OCI-M1 (cell line): ENCODE measurements around the gene NAA16.

ENCODE experiments used
- DNase-seq: peaks from one replicate; lab custom pipeline; 2025; lab: John Stamatoyannopoulos, UW

NAA16 gene

GRCh38 chr13:41304551-41304950 is 6.5 kb upstream of the NAA16 start:
- no peak for DNase-seq

GRCh38 chr13:41306271-41307145 is 4.6 kb upstream of the NAA16 start:
- no peak for DNase-seq

GRCh38 chr13:41307884-41308640 is 3.0 kb upstream of the NAA16 start:
- no peak for DNase-seq

DNA sequence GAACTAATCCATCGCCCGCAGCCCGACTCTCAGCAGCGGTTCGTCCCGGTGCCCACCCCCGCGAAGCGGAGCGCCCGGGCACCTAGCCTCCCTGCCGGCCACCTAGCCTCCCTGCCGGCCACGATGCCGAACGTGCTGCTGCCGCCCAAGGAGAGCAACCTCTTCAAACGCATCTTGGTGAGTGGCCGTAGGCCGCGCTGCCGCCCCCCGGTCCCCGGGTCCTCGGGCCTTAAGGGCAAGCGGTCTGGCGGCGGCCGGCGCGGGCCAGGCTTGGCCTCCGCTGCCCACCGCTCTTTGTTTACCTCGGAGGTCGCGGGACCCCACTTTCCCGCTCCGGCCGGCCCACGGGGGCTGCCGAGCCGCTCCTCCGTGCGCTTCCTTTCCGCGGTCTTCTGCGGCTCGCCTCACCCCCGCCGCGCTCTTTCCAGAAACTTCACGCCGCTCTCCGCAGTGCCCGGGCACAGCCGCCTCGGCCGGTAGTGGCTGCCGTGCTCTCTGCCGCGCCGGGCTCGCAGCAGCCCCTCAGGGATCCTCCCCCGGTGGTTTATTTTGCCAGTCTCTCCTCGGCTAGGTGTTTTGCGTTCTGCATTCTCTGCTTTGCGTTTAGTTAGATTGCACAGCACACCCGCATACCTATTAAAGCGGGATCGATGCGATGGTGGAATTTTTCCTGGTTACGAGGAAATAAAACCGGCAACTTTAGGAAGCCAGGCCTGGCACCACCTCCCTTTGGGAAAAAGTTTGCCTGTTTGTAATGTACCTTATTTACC is 524 bp downstream of the NAA16 start:
- peak; percentile 66 for DNase-seq

DNA sequence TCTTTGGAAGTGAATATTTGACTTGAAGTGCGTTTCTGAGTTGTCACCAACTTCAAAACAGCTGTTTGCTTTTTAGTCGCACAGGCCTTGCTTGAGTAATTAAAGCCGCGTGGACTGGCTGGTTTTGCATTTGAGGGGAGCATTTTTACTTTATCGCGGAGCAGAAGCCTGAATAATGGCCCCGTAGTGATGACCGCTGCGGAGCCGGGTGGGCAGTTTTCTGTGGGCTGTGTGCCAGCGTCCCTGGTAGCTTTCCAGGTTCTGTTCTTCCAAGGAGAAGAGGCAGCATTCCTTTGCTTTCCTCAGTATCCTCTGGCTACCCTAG is 1.1 kb downstream of the NAA16 start:
- peak; percentile 63 for DNase-seq

GRCh38 chr13:41313117-41313516 is 2.0 kb downstream of the NAA16 start:
- no peak for DNase-seq

DNA sequence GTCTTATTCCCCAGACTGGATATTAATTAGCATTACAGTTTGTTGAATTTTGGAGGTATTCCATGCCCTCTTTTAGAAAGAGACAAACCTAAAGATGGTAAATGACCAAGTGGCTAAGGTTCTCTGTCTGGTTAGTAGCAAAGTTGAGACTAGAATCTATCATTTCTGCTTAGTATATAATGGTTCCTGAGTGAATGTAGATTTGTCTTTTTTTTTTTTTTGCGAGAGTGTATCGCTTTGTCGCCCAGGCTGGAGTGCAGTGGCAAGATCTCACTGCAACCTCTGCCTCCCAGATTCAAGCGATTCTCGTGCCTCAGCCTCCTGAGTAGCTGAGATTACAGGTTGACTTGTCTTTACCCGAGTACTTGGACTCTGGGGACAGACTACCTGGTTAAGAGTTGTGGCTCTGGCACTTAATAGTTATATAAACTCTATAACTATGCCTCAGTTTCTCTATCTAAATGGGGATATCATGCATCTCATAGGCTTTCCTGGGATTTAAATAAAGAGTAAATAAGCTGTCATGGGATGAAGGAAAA is 2.7 kb downstream of the NAA16 start:
- DNase-seq: peak; percentile 31

DNA sequence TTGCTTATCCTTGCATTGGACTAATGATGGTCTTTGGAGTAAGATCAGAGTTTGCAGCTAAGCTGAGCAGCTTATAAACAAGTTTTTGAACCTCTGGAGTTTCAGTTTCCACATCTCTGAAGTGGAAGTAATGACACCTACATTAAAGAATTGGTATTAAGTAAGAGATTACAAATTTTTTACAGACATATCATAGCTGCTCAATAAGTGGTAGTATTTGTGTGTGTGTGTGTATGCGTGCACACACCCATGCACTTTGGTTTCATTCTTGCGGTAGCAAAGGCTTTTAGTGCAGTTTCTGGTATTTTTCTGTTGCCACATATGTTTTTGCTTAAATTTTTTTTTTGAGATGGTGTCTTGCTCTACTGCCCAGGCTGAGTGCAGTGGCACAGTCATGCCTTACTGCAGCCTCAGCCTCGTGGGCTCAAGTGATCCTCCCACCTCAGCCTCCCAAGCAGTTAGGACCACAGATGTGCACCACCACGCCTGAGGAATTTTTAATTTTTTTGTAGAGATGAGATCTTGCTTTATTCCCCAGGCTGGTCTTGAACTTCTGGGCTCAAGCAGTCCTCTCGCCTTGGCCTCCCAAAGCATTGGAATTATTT is 4.5 kb downstream of the NAA16 start:
- no peak for DNase-seq

- no peak for DNase-seq
Measured at GRCh38 chr13:41317243-41317642, 6.2 kb downstream of the NAA16 start.

- no peak for DNase-seq
Measured at GRCh38 chr13:41325752-41326151, 14.7 kb downstream of the NAA16 start.

DNA sequence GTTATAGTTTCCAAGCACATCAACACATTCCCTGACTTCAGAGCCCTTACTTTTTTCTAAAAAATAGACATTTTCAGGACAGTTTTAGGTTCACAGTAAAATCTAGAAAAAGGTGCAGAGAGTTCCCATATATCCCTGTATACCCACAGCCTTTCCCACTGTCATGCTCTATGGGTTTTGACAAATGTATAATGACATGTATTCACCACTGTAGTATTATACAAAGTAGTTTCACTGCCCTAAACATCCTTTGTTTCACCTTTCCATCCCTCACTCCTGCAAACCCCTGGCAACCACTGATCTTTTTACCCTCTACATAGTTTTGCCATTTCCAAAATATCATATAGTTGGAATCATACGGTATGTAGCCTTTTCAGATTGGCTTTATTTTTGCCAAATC is 15.6 kb downstream of the NAA16 start:
- no peak for DNase-seq

GRCh38 chr13:41327994-41328790 is 17.1 kb downstream of the NAA16 start:
- no peak for DNase-seq

DNA sequence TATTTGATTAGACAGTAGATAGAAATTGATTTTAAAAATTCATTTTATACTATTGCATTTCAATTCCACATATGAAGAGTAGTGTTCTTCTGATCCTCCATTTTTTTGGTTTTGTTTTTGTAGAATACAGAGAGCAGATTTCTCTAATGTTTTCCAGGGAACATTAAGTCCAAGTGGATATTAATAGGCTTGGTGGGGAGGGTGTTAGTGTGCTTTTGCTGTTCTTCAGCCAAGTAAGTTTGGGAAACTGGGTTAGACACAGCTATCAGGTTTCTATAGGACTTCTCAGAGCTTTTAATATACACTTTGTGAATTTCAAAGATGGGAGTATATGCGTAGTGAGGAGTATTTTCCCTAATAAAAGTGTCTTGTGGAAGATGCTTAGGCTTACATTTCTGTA is 21.8 kb downstream of the NAA16 start:
- no peak for DNase-seq

- no peak for DNase-seq
Measured at GRCh38 chr13:41334810-41335209, 23.7 kb downstream of the NAA16 start.

GRCh38 chr13:41344358-41344757 is 33.3 kb downstream of the NAA16 start:
- DNase-seq: no peak

GRCh38 chr13:41345165-41345913 is 34.3 kb downstream of the NAA16 start:
- DNase-seq: no peak

DNA sequence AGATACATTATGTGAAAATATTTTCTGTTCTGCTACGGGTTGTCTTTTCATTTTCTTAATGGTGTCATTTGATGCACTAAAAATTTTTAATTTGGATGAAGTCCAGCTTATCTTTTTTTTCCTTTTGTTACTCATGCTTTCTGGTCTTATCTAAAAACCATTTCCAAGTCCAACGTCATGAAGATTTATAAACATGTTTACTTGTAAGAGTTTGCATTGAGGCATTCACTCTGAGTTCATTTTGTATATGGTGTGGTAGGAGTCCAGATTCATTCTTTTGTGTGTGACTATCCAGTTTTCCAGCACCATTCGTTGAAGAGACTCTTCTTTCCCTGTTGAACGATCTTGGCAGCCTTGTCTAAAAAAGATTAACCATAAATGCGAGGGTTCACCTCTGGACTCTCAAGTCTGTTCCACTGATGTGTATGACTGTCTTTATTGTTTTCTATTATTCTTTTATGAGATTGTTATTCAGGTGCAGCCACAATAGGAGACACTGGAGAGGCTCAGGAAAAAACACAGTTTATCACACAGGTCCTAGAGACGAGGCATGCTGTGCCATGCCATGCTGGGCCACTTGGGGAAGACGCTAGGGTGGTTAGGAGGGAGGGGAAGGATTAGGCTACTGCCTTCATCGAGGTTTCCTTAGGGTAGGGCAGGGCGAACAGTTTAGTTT is 35.0 kb downstream of the NAA16 start:
- peak; percentile 22 for DNase-seq

GRCh38 chr13:41352935-41353840 is 42.1 kb downstream of the NAA16 start:
- peak; percentile 70 for DNase-seq

- DNase-seq: no peak
Measured at GRCh38 chr13:41354416-41354815, 43.3 kb downstream of the NAA16 start.
